HCT116 (cell line): Measurements from ENCODE around the gene BCDIN3D. TPM values are rescaled to one million over a fixed set of nuclear protein-coding genes. Genes with fewer than 3 reads are reported as not detected.

ENCODE experiments used
- ATAC-seq: fragments of 200-7000 bp; cut with Tn5 transposase; 2 replicates; pipeline ENCODE4 v1.9.1; 2020; ENCODE audit warnings: mild to moderate bottlenecking, moderate library complexity
- BruUV-seq: library from RNA; stranded (reverse); fragments of 400-500 nt; replicated peaks from 2 replicates; lab custom pipeline; 2021; lab: Mats Ljungman, UMichigan
- CTCF ChIA-PET: fragments of 300-600 bp; sonication (Branson Sonifier 250); formaldehyde crosslinking; loops from one replicate; lab custom pipeline; 2021; ENCODE audit warnings: antibody characterized with exemption; lab: Charles Lee
- POLR2A ChIA-PET: fragments of 300-600, 350-600 bp; sonication (Branson Sonifier 250); formaldehyde crosslinking; loops from one replicate; lab custom pipeline; 2021; ENCODE audit warnings: antibody characterized with exemption; lab: Charles Lee
- RAD21 ChIA-PET, 2 experiments: fragments of 300-600 bp; sonication (Branson Sonifier 250); formaldehyde crosslinking; loops; one replicate each; lab custom pipeline; 2023; ENCODE audit warnings: low total read pairs in 2 of 2; ENCODE audit not compliant: uncharacterized antibody in 2 of 2, unreplicated experiment in 2 of 2, low non-redundant PET in 1 of 2; lab: Charles Lee
- DNase-seq: peaks from one replicate; pipeline ENCODE4 v3.0.0-alpha.2; 2010; ENCODE audit warnings: low read depth, low spot score
- H2AFZ ChIP-seq: fragments of 200-600 bp; shearing (Covaris generic), sonication (generic); 2 replicates; pipeline ENCODE4 v1.6.1; 2017; ENCODE audit warnings: low read depth, mixed run types, mixed read lengths, antibody characterized with exemption, low read length; ENCODE audit not compliant: poor library complexity, severe bottlenecking
- H3K27ac ChIP-seq: 2 replicates; pipeline ENCODE4 v1.5.1; 2012; ENCODE audit warnings: low read depth, low read length
- H3K27me3 ChIP-seq: fragments of 200-600 bp; sonication (generic); 2 replicates; pipeline ENCODE4 v1.6.1; 2016; ENCODE audit warnings: mixed run types, low read length, mixed read lengths; ENCODE audit not compliant: insufficient read depth
- H3K36me3 ChIP-seq, 2 experiments: fragments of 200-500 bp in 1 of 2; fragments of 200-600 bp in 1 of 2; sonication (Bioruptor generic) in 1 of 2; sonication (generic) in 1 of 2; 2 replicates each; pipeline versions ENCODE4 v1.5.1 to v1.6.1; 2014 to 2016; ENCODE audit warnings: low read length in 2 of 2, inconsistent platforms in 1 of 2, mixed read lengths in 1 of 2, mixed run types in 1 of 2; ENCODE audit not compliant: insufficient read depth in 2 of 2, control insufficient read depth in 1 of 2
- H3K4me1 ChIP-seq, 2 experiments: fragments of 200-600 bp in 1 of 2; sonication (generic) in 1 of 2; 2 replicates each; pipeline versions ENCODE4 v1.5.1 to v1.6.1; 2012 to 2017; ENCODE audit warnings: low read length in 2 of 2, inconsistent platforms in 1 of 2, mild to moderate bottlenecking in 1 of 2, mixed read lengths in 1 of 2, mixed run types in 1 of 2, moderate library complexity in 1 of 2; ENCODE audit not compliant: insufficient read depth in 2 of 2, control insufficient read depth in 1 of 2
- H3K4me2 ChIP-seq: fragments of 200-600 bp; sonication (generic); 2 replicates; pipeline ENCODE4 v1.6.1; 2017; ENCODE audit warnings: mixed run types, low read length, mixed read lengths
- H3K4me3 ChIP-seq, 2 experiments: fragments of 200-600 bp in 1 of 2; sonication (generic) in 1 of 2; replicated peaks in 1 of 2; 2 replicates each; pipeline ENCODE4 v1.5.1; 2011 to 2016; ENCODE audit warnings: low read length in 2 of 2, control low read depth in 1 of 2, low read depth in 1 of 2, mild to moderate bottlenecking in 1 of 2, mixed read lengths in 1 of 2, mixed run types in 1 of 2
- H3K79me2 ChIP-seq: fragments of 200-600 bp; sonication (generic); 2 replicates; pipeline ENCODE4 v1.6.1; 2017; ENCODE audit warnings: mild to moderate bottlenecking, mixed run types, low read length, moderate library complexity, mixed read lengths; ENCODE audit not compliant: insufficient read depth
- H3K9ac ChIP-seq: fragments of 200-600 bp; sonication (generic); 2 replicates; pipeline ENCODE4 v1.6.1; 2016; ENCODE audit warnings: low read length, mixed read lengths
- H3K9me2 ChIP-seq: fragments of 200-600 bp; sonication (generic), shearing (Covaris generic); 2 replicates; pipeline ENCODE4 v1.6.1; 2017; ENCODE audit warnings: mixed run types, mild to moderate bottlenecking, moderate library complexity; ENCODE audit not compliant: insufficient read depth
- H3K9me3 ChIP-seq, 2 experiments: fragments of 200-500 bp in 1 of 2; fragments of 200-600 bp in 1 of 2; sonication (Bioruptor generic) in 1 of 2; sonication (generic) in 1 of 2; 2 replicates each; pipeline ENCODE4 v1.6.1; 2014 to 2017; ENCODE audit warnings: low read length in 2 of 2, mixed read lengths in 2 of 2, inconsistent platforms in 1 of 2, low read depth in 1 of 2, mild to moderate bottlenecking in 1 of 2, mixed run types in 1 of 2, moderate library complexity in 1 of 2; ENCODE audit not compliant: control insufficient read depth in 1 of 2, insufficient read depth in 1 of 2
- H4K20me1 ChIP-seq: fragments of 200-600 bp; sonication (generic), shearing (Covaris generic); 2 replicates; pipeline ENCODE4 v1.6.1; 2017; ENCODE audit warnings: mixed run types, mild to moderate bottlenecking, moderate library complexity; ENCODE audit not compliant: insufficient read depth
- ATF3 ChIP-seq: IDR thresholded peaks from 2 replicates; pipeline ENCODE4 v1.6.1; 2012
- POLR2AphosphoS5 ChIP-seq: IDR thresholded peaks from 2 replicates; pipeline ENCODE4 v1.6.1; 2011; ENCODE audit warnings: mild to moderate bottlenecking, low read depth, low read length, moderate library complexity
- SIN3A ChIP-seq: IDR thresholded peaks from 2 replicates; pipeline ENCODE4 v1.6.1; 2012; ENCODE audit warnings: low read depth
- TCF7L2 ChIP-seq: IDR thresholded peaks from 2 replicates; pipeline ENCODE4 v1.7.0; 2011; ENCODE audit warnings: borderline replicate concordance, inconsistent platforms; ENCODE audit not compliant: insufficient read depth, insufficient read length; ENCODE audit errors: extremely low read depth
- ZBTB33 ChIP-seq: IDR thresholded peaks from 2 replicates; pipeline ENCODE4 v1.6.1; 2011; ENCODE audit warnings: mild to moderate bottlenecking, low read length, moderate library complexity; ENCODE audit not compliant: insufficient replicate concordance; ENCODE audit errors: extremely low read depth
- ZFX ChIP-seq: fragments of 450-650 bp; IDR thresholded peaks from 2 replicates; pipeline ENCODE4 v1.6.1; 2017
- intact Hi-C: fragments of 100-400 bp; cut with micrococcal nuclease; formaldehyde crosslinking; loops from 2 replicates; pipeline ENCODE4 v1.10.0; 2022
- total RNA-seq: library from RNA; stranded (reverse); gene quantifications from one replicate; pipeline ENCODE4 v1.2.1, GENCODE V29; 2021; ENCODE audit not compliant: unreplicated experiment

The BCDIN3D gene
- total RNA-seq, 1 experiment from 2014 or later: 5.7 TPM

- Histone ChIP-seq H2AFZ (no peak overlapping the region), H3K4me2 (no peak overlapping the region), H3K9me2 (no peaks in the 10 kb centered on the region), H3K9me3 (no peaks in the 10 kb centered on the region), H3K9ac (no peak overlapping the region), H3K36me3 (no peaks in the 10 kb centered on the region), H3K27me3 (peaks cover 11% of the 10 kb centered on the region), H4K20me1 (no peaks in the 10 kb centered on the region), H3K4me3 (no peak overlapping the region), H3K79me2 (no peaks in the 10 kb centered on the region), H3K4me1 (peaks cover 0 to 10% of the 10 kb centered on the region in 2 experiments; a peak in 2 of 4 replicates), H3K27ac (no peak overlapping the region)
- BruUV-seq: no TSS peak
- TF ChIP-seq ZBTB33 (no peak), SIN3A (no peak), ZFX (no peak), TCF7L2 (no peak), ATF3 (no peak), POLR2AphosphoS5 (no peak)
- ChIA-PET CTCF (no interaction called here), POLR2A (no interaction called here), RAD21 (no interaction called here)
- ATAC-seq (no peak), DNase-seq (no peak)
- intact Hi-C loops: no loop called here
These were observed 47.2 kb upstream of the BCDIN3D start for GRCh38 chr12:49890096-49890461.
